Stimulated activated CD4-positive, alpha-beta T cell treated with anti-CD3 and anti-CD28 coated beads, TNF-alpha, amount 100 ng/mL, for 1 hour (primary cell): ENCODE data around the gene TRPC4AP.
"Not testable (repeated sequence)": the region's sequence is repeated elsewhere in the genome, so short reads cannot be mapped to it uniquely, and the experiment has no call there.

Experiments
- DNase-seq, 3 donors: peaks; one replicate each; pipeline ENCODE4 v3.0.0-alpha.2; 2020; ENCODE audit warnings: low read depth in 3 of 3, low spot score in 1 of 3

TRPC4AP gene

DNA sequence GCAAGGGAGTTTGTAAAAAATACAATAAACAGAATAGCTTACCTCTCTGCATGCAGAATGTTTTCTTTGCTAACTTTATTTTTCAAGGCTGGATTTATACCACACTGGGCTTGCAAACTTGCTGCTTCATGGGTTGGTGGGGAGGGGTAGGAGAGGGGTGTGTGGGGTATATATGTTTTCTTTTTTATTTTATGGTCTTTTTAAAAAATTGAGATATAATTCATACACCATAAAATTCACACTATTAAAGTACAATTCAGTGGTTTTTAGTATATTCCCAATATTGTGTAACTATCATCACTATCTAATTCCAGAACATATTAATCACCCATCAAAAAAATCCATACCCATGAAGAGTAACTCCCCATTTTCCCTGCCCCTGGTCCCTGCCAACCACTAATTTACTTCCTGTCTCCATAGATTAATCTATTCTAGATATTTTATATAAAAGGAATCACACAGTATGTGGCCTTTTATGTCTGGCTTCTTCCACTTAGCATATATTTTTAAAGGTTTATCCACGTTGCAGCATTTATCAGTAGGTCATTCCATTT is 14.3 kb upstream of the TRPC4AP start:
- DNase-seq = no peak

GRCh38 chr20:35104685-35105295 is 12.2 kb upstream of the TRPC4AP start:
- DNase-seq = no peak

- DNase-seq = no peak
Measured at GRCh38 chr20:35101620-35102019, 9.0 kb upstream of the TRPC4AP start.

- no peak for DNase-seq
Measured at GRCh38 chr20:35093267-35093884, 769 bp upstream of the TRPC4AP start.

DNA sequence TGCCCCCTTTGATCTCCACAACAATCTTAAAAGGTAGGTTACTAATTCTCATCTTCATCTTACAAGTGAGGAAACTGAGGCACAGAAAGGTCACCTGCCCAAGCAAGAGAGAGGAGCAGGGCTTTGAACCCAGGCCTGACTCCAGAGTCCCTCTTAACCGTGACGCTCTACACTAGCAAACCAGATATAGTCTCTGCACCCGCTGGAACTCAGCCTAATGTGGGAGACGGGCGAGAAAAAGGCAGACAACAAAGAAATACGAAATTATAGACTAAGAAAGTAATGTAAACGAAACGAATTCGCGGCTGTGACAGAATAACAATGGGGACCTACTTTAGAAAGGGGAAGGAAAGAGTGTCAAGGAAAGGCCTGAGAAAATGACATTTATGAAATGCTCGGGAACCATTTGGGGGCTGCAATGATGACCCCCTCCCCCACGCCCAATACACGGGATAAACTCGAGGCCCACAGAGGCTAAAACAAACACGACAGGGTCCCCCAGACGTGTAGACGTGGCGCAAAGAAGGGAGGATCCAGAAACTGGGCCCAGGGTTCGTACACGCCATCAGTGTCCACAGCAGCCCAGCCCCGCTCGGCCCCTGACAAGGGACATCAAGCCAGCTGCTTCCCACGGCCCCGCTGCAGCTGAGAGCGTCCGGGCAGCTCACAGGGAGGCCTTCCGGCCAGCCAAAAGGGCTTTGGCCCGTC is 637 bp downstream of the TRPC4AP start:
- no peak for DNase-seq

- no peak for DNase-seq
Measured at GRCh38 chr20:35088231-35089145, 4.1 kb downstream of the TRPC4AP start.

DNA sequence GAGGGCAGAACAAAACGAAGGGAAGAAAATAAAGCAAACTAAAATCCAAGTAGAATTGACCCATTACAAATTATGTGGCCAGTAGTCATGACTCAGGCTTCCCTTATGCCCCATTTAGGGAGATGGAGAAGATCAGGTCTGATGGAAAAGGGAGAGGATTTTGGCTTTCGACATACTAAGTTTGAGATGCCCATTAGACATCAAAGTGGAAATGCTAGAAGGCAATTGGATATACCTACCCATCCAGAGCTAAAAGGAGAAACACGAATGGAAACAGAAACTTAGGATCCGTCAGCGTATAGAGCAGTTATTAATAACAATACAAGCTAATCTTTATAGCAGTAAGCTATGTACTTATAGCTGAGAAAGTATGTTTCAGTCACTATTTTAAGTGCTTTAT is 4.8 kb downstream of the TRPC4AP start:
- DNase-seq = no peak

GRCh38 chr20:35087355-35087754 is 5.3 kb downstream of the TRPC4AP start:
- DNase-seq = no peak

DNA sequence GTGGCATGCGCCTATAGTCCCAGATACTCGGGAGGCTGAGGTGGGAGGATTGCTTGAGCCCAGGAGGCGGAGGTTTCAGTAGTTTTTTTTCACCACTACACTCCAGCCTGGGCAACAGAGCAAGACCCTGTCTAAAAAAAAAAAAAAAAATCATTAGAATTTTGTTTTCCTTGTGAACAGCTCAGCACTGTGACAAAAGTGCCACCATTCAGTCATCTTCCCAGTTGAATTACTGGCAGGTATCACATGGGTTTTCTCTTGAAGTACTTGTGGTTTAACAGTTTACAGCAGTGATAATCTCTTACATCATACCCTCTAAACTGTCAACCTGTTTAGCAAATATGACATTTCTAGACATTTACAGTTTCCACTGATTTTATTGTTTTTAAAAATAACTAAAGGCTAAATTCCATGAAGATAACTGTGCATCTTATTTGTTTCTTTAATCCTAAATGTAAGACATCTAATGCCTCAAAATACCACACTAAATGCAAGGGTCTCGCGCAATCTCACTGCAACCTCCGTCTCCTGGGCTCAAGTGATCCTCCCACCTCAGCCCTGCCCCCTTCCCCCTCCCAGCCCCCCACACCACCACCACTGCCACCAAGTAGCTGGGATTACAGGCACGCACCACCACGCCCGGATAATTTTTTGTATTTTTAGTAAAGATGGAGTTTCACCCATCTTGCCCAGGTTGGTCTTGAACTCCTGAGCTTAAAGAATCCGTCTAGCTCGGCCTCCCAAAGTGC is 7.0 kb downstream of the TRPC4AP start:
- DNase-seq = no peak

- DNase-seq = no peak
Measured at GRCh38 chr20:35084998-35085397, 7.6 kb downstream of the TRPC4AP start.

GRCh38 chr20:35080348-35080642 is 12.3 kb downstream of the TRPC4AP start:
- not testable (repeated sequence) for DNase-seq

DNA sequence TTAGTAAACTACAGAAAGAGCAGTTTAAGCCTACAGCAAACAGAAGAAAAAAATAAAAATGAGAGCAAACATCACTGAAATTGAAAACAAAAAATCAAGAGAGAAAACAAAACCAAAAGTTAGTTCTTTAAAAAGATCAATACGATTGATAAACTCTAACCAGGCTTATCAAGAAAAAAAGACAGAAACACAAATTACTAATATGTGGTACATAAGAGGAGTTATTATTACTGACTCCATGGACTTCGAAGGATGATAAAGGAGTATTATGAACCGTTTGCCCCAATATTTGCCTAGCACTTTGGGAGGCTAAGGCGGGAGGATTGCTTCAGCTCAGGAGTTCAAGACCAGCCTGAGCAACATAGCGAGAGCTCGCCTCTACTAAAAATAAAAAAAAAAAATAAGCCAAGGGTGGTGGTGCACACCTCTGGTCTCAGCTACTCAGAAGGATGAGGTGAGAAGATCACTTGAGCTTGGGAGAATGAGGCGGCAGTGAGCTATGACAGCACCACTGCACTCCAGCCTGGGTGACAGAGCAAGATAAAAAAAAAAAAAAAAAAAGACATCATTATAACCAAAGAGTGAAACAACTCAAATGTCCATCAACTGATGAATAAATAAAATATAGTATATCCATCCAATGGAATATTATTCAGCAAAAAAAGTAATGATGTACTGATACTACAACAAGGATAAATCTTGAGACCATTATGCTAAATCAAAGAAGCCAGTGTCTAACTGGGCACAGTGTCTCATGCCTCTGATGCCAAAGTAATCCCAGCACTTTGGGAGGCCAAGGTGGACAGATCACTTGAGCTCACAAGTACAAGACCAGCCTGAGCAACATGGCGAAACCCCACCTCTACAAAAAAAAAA is 12.9 kb downstream of the TRPC4AP start:
- no peak for DNase-seq

DNA sequence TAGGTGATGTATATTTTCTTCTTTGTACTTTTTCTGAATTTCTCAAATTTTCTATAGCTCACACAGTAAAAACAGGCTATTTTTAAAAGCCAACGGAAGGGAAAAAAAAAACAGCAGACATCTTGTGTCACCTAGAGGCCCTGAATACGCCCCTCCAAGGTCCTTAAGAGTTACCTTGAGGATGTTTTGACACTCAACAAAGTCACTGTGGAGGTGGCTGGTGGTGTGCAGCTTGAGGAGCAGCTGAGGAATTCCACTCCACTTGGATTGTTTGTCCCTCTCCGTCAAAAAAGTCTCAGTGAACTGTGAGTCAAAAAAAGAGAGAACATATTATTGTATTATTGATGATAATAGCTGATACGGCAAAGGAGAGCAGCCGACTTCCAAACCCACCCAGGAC is 14.7 kb downstream of the TRPC4AP start:
- no peak for DNase-seq

DNA sequence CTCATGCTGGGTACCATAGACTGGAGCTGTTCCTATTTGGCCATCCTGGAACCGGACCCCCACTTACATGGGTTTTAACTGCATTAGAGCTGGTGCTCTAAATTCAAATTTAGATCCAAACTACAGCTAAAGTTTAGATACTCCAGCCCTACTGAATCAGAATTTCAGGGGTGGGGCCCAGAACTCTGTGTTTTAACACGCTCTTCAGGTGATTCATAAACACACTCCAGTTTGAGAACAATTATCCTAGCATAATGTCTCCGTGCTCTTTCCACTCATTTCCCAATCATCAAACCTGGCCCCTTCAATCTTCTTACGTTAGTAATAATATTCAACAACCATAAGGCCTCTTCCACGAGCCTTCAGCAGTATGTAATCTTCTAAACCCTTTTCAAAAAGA is 15.3 kb downstream of the TRPC4AP start:
- DNase-seq = no peak

GRCh38 chr20:35071436-35072153 is 21.0 kb downstream of the TRPC4AP start:
- DNase-seq = not testable (repeated sequence)

- DNase-seq = no peak
Measured at GRCh38 chr20:35066194-35066593, 26.4 kb downstream of the TRPC4AP start.

DNA sequence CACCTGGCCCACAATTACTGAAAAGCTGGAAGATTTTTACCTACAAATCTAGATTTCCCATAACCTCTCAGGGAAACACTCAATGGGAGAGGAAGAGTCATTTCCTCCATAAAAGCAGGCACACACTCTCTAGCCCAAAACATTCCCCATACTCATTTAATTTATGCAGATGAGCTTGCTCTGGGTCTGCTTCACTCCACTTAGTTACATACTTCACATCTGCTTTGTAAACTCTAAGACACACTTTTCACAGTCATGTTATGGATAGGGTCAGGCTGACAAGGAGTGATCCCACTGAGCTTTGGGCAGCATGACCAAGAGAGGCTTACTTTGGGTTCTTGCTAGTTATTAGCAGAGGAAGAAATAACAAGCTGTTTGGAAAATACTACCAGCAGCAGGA is 27.4 kb downstream of the TRPC4AP start:
- DNase-seq = no peak

DNA sequence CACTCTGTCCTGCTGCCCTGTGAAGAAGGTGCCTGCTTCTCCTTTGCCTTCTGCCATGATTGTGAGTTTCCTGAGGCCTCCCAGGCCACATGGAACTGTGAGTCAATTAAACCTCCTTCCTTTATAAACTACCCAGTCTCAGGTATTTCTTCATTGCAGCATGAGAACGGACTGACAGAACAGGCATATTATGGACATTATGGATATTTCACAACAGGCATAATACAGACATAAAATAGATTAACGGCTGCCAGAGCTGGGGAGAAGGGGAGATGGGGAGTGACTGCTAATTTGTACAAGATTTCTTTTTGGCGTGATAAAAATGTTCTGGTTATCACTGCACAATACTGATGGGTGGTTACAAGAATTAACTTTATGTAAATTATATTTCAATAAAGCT is 29.4 kb downstream of the TRPC4AP start:
- DNase-seq = no peak

DNA sequence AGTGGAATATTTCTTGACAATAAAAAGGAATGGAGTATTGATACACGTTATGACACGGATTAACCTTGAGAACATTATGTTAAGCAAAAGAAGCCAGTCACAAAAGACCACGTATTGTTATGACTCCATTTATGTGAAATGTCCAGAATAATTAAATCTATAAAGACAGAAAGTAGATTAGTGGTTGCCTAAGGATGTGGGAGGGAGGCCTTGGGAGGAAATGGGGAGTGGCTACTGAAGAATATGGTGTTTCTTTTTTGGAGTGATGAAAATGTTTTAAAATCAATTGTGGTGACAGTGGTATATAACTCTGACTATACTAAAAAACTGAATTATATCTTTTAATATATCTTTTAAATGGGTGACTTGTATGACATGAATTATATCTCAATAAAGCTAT is 30.1 kb downstream of the TRPC4AP start:
- DNase-seq = no peak
